ENCODE data around the gene PCBP3.

Gene PCBP3

GRCh38 chr21:45736042-45736689, 92.6 kb downstream of the PCBP3 start:
- no peaks in the 10 kb centered on the region for H3K27me3 ChIP-seq (ENCODE audit: insufficient read depth, low read depth, severe bottlenecking)
- H3K4me3 ChIP-seq (ENCODE audit: low read depth, low read length), result no peak overlapping the region
- TF ChIP-seq CTCF (IDR thresholded peaks at IDR 0.05; ENCODE audit: low read depth, low read length), result no peak
- no peaks in the 10 kb centered on the region; the same call in 1 of the 2 replicates for H3K36me3 ChIP-seq
- H3K9me3 ChIP-seq (ENCODE audit: severe bottlenecking), result no peaks in the 10 kb centered on the region
- no peak for DNase-seq
- H3K27ac ChIP-seq, result no peak overlapping the region

GRCh38 chr21:45736690-45737484, 93.4 kb downstream of the PCBP3 start:
- H3K27ac ChIP-seq, result peak overlapping the region; percentile 26
- no peak for TF ChIP-seq CTCF (IDR thresholded peaks at IDR 0.05; ENCODE audit: low read depth, low read length)
- H3K27me3 ChIP-seq (ENCODE audit: insufficient read depth, low read depth, severe bottlenecking), result no peaks in the 10 kb centered on the region

GRCh38 chr21:45737485-45738166, 94.1 kb downstream of the PCBP3 start:
- Histone ChIP-seq H3K27ac (peak overlapping the region; percentile 26), H3K4me3 (ENCODE audit: low read depth, low read length) (no peak overlapping the region), H3K9me3 (ENCODE audit: severe bottlenecking) (no peaks in the 10 kb centered on the region), H3K27me3 (ENCODE audit: insufficient read depth, low read depth, severe bottlenecking) (no peaks in the 10 kb centered on the region), H3K36me3 (no peaks in the 10 kb centered on the region; the same call in 1 of the 2 replicates)
- no peak for TF ChIP-seq CTCF (IDR thresholded peaks at IDR 0.05; ENCODE audit: low read depth, low read length)
- DNase-seq, result no peak

More at GRCh38 chr21:45736690-45737484, 93.4 kb downstream of the PCBP3 start:
- DNase-seq, result peak; percentile 46
- Histone ChIP-seq H3K9me3 (ENCODE audit: severe bottlenecking) (no peaks in the 10 kb centered on the region), H3K36me3 (no peaks in the 10 kb centered on the region; the same call in 1 of the 2 replicates), H3K4me3 (ENCODE audit: low read depth, low read length) (no peak overlapping the region)

- Histone ChIP-seq H3K27me3 (ENCODE audit: insufficient read depth, low read depth, severe bottlenecking) (no peaks in the 10 kb centered on the region), H3K27ac (no peak overlapping the region)
Observed at GRCh38 chr21:45739218-45740087, 95.9 kb downstream of the PCBP3 start.

More at GRCh38 chr21:45739218-45740087, 95.9 kb downstream of the PCBP3 start:
- DNase-seq, result no peak
- Histone ChIP-seq H3K4me3 (ENCODE audit: low read depth, low read length) (no peak overlapping the region), H3K9me3 (ENCODE audit: severe bottlenecking) (no peaks in the 10 kb centered on the region), H3K36me3 (no peaks in the 10 kb centered on the region; the same call in 1 of the 2 replicates)
- 0 out of 2 replicates have a peak, but pooled peaks have one; percentile 4 for TF ChIP-seq CTCF (IDR thresholded peaks at IDR 0.05; ENCODE audit: low read depth, low read length)

All from WERI-Rb-1 (cell line).